Calu3 (cell line): ENCODE data around the gene COX8C. TPM values are rescaled to one million over a fixed set of nuclear protein-coding genes. Genes with fewer than 3 reads are reported as not detected.
"Not testable (repeated sequence)": the region's sequence is repeated elsewhere in the genome, so short reads cannot be mapped to it uniquely, and the experiment has no call there.

Experiments used
- BruUV-seq: library from RNA; stranded (reverse); fragments of 400-500 nt; replicated peaks from 2 replicates; lab custom pipeline; 2021; lab: Mats Ljungman, UMichigan
- CTCF ChIA-PET: fragments of 300-600 bp; sonication (Branson Sonifier 250); formaldehyde crosslinking; loops from one replicate; lab custom pipeline; 2022; ENCODE audit warnings: antibody characterized with exemption; lab: Charles Lee
- DNase-seq: peaks from one replicate; pipeline ENCODE4 v3.0.0; 2022
- H3K27ac Mint-ChIP-seq: one replicate; pipeline ENCODE4 v1.8.0; 2022; ENCODE audit warnings: mixed read lengths; ENCODE audit not compliant: unreplicated experiment
- H3K27me3 Mint-ChIP-seq: one replicate; pipeline ENCODE4 v1.8.0; 2022; ENCODE audit warnings: mixed read lengths; ENCODE audit not compliant: unreplicated experiment
- H3K36me3 Mint-ChIP-seq: one replicate; pipeline ENCODE4 v1.8.0; 2022; ENCODE audit warnings: mild to moderate bottlenecking, moderate library complexity, mixed read lengths; ENCODE audit not compliant: insufficient read depth, unreplicated experiment
- H3K4me1 Mint-ChIP-seq: one replicate; pipeline ENCODE4 v1.8.0; 2022; ENCODE audit warnings: mild to moderate bottlenecking, low read depth, mixed read lengths; ENCODE audit not compliant: unreplicated experiment
- H3K4me3 Mint-ChIP-seq: one replicate; pipeline ENCODE4 v1.8.0; 2022; ENCODE audit warnings: mild to moderate bottlenecking, low read depth, moderate library complexity, mixed read lengths; ENCODE audit not compliant: unreplicated experiment
- H3K9me3 Mint-ChIP-seq: one replicate; pipeline ENCODE4 v1.8.0; 2022; ENCODE audit warnings: low read depth, mixed read lengths; ENCODE audit not compliant: unreplicated experiment
- CTCF ChIP-seq: fragments of 200-600 bp; IDR thresholded peaks from one replicate; pipeline ENCODE4 v1.8.0; 2022; ENCODE audit warnings: antibody characterized with exemption; ENCODE audit not compliant: unreplicated experiment
- intact Hi-C: fragments of 100-400 bp; cut with micrococcal nuclease; formaldehyde crosslinking; loops from one replicate; pipeline ENCODE4 v1.10.0; 2022; ENCODE audit not compliant: unreplicated experiment
- total RNA-seq: library from RNA; stranded (reverse); gene quantifications from 2 replicates; pipeline ENCODE4 v1.2.3, GENCODE V29; 2022

COX8C gene
- total RNA-seq, 1 experiment from 2014 or later = not detected

GRCh38 chr14:93375673-93376156, 28.7 kb downstream of the COX8C start:
- TF ChIP-seq CTCF = no peak
- Mint-ChIP-seq H3K27me3 (peaks cover 23% of the 10 kb centered on the region), H3K4me1 (no peaks in the 10 kb centered on the region), H3K27ac (no peak overlapping the region), H3K36me3 (no peaks in the 10 kb centered on the region), H3K9me3 (no peaks in the 10 kb centered on the region), H3K4me3 (no peak overlapping the region)
- no peak for DNase-seq
- CTCF ChIA-PET = no interaction called here
- intact Hi-C loops = no loop called here
- BruUV-seq = no TSS peak

GRCh38 chr14:93379831-93380230, 32.8 kb downstream of the COX8C start:
- TF ChIP-seq CTCF = no peak
- no peaks in the 10 kb centered on the region for H3K36me3 Mint-ChIP-seq
- peaks cover 44% of the 10 kb centered on the region for H3K27me3 Mint-ChIP-seq
- intact Hi-C loops = no loop called here
- H3K9me3 Mint-ChIP-seq = peaks cover 2% of the 10 kb centered on the region
- no peak for DNase-seq
- H3K27ac Mint-ChIP-seq = no peak overlapping the region
- CTCF ChIA-PET = no interaction called here
- no peaks in the 10 kb centered on the region for H3K4me1 Mint-ChIP-seq
- no TSS peak for BruUV-seq
- H3K4me3 Mint-ChIP-seq = no peak overlapping the region

GRCh38 chr14:93381644-93382043, 34.7 kb downstream of the COX8C start:
- CTCF ChIA-PET = no interaction called here
- BruUV-seq = no TSS peak
- Mint-ChIP-seq H3K27ac (no peak overlapping the region), H3K4me1 (no peaks in the 10 kb centered on the region), H3K36me3 (no peaks in the 10 kb centered on the region), H3K4me3 (no peak overlapping the region), H3K9me3 (peaks cover 2% of the 10 kb centered on the region), H3K27me3 (peaks cover 50% of the 10 kb centered on the region)
- intact Hi-C loops = no loop called here
- TF ChIP-seq CTCF = no peak
- DNase-seq = no peak

GRCh38 chr14:93384256-93384655, 37.3 kb downstream of the COX8C start:
- intact Hi-C loops, H3K4me1 Mint-ChIP-seq, CTCF ChIA-PET, DNase-seq, H3K9me3 Mint-ChIP-seq, H3K4me3 Mint-ChIP-seq, H3K36me3 Mint-ChIP-seq, H3K27ac Mint-ChIP-seq, BruUV-seq: not testable (repeated sequence)
- peaks cover 48% of the 10 kb centered on the region for H3K27me3 Mint-ChIP-seq

GRCh38 chr14:93395231-93395630, 48.2 kb downstream of the COX8C start:
- TF ChIP-seq CTCF = no peak
- H3K4me3 Mint-ChIP-seq = no peak overlapping the region
- H3K9me3 Mint-ChIP-seq = peaks cover 2% of the 10 kb centered on the region
- intact Hi-C loops = no loop called here
- BruUV-seq = no TSS peak
- peaks cover 33% of the 10 kb centered on the region for H3K27me3 Mint-ChIP-seq
- no peaks in the 10 kb centered on the region for H3K4me1 Mint-ChIP-seq
- no peak overlapping the region for H3K27ac Mint-ChIP-seq
- no peak for DNase-seq
- CTCF ChIA-PET = no interaction called here
- no peaks in the 10 kb centered on the region for H3K36me3 Mint-ChIP-seq
